Hematopoietic multipotent progenitor cell treated with erythropoietin and hydrocortisone succinate and interleukin-3 and kit ligand, for 8 days (in vitro differentiated cells): ENCODE results near the gene C18orf63.

Source experiments
- DNase-seq: peaks from one replicate; pipeline ENCODE4 v3.0.0-alpha.2; 2015

C18orf63 gene

DNA sequence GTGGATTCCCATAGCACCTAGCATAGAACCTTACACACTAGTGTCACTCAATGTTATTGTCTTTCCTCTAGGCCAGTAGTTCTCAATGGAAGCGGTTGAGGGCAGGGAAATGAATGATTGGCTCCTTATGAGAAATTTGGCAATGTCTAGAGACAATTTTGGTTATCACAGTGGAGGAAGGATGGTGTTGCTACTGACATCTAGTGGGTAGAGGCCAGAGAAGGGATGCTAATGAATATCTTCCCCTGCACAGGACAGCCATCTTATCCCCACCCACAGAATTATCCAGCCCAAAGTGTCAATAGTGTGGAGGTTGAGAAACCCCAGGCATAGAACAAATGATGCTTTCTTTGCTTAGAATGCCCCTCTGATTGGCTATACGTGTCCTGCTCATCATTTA, 15.8 kb downstream of the C18orf63 start:
- DNase-seq, result peak; percentile 81

DNA sequence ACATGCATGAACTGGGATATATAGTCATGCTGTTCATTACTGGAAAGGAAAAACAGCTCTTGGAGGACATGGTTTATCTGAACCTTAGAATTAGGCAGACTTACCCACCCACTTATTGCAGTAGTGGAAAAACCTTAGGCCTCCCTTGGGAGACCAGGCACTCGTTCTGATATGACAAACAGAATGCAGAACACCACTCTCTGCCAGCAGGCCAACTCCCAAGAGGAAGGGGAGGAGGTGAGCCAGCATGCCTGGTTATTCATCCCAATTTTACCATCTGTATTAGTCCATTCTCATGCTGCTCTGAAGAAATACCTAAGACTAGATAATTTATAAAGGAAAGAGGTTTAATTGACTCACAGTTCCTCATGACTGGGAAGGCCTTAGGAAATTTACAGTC, 17.5 kb downstream of the C18orf63 start:
- no peak for DNase-seq

DNA sequence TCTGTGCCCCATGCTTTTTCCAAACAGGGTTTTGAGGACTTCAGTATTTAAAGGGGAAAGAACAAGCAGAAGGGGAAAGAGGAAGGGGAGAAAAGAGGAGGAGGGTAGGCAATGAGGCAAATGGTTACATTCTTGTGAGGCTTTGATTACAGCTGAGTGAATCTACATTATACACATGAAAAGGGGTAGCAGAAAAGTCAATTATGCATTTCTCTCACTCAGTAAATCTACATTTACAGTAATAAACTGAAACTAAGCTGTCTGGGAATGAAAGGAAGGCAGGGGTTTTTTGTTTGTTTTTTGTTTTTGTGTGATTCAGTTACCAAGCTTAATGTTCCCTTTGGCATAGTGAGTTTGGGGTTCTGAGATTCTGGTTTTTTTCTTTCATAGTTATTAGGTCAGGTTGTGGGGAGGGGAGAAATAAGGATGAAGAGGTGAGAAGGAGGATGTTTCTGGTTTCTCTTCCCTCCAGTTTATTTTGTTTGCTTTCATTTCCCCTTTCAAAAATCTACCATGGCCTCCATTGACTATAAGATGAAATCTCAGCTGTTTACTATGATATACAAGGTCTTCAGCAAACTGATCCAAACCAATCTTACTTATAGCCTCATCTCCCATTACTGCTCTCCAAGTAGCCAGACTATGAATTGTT, 18.7 kb downstream of the C18orf63 start:
- DNase-seq, result no peak

DNA sequence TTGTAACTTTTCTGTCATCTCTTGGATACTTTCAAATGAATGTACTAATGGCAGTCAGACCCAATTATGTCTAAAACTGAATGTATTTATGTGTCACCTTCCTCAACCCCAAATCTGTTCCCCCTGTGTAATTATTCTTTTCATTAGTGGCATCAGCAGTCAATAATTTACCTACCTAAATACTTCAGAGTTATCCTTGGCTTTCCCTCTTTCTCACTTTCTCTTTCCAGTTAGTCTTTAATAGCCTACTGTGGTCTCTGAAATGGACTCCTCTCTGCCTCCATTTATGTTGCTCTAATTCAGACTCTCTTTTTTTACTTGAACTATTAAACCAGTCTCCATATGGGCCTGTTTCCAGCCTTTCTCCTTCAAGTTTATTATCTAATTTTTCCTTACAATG, 21.0 kb downstream of the C18orf63 start:
- DNase-seq, result no peak

DNA sequence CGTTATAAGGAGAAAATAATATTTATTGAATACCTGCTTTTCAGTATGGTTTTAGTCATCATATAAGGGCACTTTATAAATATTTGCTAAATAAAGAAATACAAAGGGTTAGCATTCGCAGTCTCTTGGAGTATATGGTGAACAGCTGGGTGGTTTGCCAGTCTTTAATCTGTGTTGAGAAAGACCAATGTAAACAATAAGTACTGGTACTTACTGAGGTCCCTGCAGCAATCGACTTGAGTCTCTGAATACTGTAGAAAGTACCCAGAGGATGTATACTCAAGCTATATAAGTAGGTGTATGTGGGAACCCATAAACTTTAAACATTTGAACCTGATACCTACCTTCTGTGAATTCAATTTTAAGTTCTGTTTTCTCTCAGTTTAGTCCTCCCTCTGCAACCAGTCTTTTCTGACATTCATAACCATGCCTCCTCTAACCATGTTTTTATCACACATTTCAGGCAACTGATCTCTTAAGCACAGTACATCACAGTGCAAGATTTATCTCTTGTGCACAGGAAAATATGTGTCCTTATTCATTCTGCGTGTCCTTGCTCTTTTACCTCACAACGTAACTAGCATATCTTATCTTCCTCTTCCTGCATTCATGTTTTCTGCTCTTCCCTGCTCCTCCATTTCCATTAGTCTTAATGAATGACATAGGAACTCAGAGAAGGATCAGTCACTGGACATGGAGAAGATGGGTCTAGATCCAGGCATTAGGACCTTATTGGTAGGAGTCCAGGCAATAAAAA, 21.7 kb downstream of the C18orf63 start:
- peak; percentile 82 for DNase-seq

GRCh38 chr18:74337912-74338309, 22.3 kb downstream of the C18orf63 start:
- no peak for DNase-seq

GRCh38 chr18:74342416-74343043, 26.9 kb downstream of the C18orf63 start:
- peak; percentile 86 for DNase-seq

DNA sequence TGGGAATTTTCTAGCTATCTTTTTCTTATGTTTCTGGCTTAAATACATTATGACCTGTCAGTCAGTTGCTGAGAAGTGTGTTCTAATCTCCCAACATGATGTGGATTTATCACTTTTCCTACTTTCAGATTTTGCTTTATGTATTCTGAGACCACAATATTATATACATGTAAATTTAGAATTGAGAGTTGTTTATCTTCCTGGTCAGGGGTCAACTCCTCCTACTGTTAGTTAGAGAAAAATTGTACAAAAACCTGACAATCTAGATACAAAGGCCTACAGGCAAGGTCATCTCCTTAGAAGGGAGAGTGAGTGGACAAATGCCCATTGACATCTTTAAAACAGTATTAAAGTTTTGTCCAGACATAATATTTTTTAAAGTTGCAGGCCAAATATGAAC, 30.6 kb downstream of the C18orf63 start:
- DNase-seq, result no peak

GRCh38 chr18:74348581-74348980, 32.9 kb downstream of the C18orf63 start:
- no peak for DNase-seq

- no peak for DNase-seq
Measured at GRCh38 chr18:74351354-74351753, 35.7 kb downstream of the C18orf63 start.

GRCh38 chr18:74353169-74353775, 37.6 kb downstream of the C18orf63 start:
- peak; percentile 60 for DNase-seq

GRCh38 chr18:74356959-74357358, 41.3 kb downstream of the C18orf63 start:
- DNase-seq, result no peak

DNA sequence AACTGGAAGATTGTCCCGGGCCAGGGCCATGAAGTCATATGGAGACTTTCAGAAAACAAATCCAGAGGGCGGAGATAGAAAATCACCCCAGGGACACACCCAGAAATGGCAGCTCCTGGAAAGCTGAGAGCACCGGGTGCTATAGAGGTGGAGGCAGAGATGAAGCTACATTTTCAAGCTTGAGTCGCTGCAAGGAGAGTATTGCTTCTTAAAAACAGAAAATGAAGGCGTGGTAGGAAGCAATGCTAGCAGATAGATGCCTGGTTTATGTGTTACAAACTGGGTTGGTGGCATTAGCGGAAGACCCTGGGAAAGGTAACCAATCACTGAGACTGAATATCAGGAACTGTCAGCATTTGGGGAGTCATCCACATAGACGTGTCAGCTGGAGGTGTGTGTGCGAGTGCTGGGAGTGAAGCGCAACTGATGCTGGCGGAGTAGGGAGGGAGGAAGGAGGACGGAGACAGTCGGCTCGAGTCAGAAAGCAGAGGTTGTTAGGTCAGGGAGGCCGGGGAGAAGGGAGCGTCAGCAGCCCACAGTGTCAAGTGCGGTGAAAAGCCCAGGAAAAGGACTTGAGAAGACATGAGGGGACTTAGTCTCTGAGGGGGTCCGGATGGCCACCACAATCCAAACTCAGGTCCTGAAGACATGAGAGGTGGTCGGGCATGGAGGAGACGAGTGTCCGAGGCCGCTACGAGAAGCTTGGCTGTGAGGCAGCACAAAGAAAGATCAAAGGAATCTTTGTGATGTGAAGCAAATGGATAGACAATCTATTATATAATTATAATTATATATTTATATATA, 45.4 kb downstream of the C18orf63 start:
- DNase-seq, result no peak

GRCh38 chr18:74367905-74368304, 52.3 kb downstream of the C18orf63 start:
- DNase-seq, result no peak

DNA sequence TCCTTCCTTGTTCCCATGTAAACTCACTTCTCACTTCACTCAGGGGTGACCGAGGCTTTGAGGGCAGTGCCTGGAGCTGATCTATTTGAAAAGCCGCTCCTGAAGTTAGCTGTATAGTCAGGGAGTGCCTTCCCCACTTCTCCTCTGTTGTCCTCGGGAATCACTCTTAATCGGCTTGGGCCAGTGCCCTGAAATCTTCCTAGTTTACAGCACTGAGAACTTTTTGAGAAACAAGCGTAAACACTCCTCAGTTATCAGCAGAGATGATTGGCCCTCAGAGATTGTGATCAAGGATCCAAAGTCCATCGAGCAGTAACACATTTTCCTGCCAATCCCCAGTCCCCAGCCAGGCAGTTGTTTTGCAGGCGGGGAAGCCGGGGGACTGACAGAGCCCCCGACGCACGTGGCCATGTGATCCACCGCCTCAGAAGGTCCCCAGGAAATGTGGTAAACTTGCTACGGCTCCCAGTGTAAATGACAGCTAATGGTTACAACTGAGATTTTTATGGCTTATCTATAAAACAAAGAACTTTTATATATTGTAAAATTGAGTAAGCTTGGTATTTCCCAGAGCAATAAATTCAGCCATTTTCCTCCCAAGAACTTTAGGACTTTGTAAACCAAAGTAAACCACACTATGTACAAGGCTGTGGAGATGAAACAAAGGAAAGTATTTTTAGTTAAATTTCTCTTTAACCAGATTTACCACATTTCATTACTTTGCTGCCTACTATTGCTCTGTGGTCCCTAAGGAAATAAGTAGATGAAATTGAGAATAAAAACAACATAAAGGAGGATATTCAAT, 53.5 kb downstream of the C18orf63 start:
- no peak for DNase-seq

DNA sequence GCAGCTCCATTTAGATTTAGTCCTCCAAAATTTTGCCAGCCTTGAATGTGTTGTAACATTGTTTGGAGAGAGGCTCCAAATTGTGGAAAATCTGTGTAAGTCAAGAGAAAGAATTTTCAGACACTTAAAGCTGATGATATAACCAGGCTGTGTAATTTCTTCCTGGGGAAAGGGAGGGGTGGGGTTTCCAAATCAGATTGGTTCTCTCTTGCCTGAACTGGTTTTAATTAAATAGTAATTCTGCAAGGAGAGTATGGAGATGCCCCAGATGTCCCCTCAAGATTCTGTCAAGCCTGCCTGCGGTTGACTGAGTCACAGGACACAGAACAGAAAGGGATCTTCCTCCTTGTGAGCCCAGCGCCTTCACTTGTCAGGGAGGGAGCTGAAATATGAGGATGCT, 54.5 kb downstream of the C18orf63 start:
- no peak for DNase-seq

GRCh38 chr18:74373428-74373827, 57.8 kb downstream of the C18orf63 start:
- no peak for DNase-seq

DNA sequence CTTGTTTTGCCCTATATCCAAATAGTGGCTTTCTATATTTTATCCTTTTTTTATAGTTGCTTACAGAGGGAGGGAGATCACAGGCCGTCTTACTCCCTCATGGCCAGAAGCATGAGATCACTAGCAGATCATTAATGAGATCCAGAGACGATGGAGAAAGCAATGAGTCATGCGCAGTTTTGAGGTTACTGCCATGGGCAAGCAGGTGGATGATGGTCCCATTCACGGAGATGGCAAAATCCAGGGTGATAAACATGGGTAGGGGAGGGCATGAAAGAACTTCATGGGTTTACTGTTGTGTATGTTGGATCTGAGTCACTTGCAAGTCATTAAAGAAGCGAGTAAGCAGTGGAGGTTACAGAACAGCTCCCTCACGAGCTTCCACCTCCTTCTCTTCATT, 60.4 kb downstream of the C18orf63 start:
- no peak for DNase-seq

DNA sequence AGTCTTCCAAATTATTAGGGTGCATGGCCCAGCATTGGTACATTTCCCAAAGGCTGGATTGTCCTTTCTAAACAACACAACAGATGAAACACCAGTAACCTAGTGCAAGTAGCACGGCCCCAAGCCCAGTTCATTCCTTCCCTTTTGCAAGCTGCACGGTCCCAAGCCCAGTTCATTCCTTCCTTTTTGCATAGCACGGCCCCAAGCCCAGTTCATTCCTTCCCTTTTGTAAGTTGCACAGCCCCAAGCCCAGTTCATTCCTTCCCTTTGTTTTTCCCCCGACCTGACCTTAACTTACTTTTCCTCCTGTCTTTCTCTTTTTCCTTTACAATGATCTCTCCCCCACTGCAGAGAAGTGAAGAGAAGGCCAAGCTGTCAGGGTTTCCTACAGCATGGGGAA, 60.9 kb downstream of the C18orf63 start:
- no peak for DNase-seq

DNA sequence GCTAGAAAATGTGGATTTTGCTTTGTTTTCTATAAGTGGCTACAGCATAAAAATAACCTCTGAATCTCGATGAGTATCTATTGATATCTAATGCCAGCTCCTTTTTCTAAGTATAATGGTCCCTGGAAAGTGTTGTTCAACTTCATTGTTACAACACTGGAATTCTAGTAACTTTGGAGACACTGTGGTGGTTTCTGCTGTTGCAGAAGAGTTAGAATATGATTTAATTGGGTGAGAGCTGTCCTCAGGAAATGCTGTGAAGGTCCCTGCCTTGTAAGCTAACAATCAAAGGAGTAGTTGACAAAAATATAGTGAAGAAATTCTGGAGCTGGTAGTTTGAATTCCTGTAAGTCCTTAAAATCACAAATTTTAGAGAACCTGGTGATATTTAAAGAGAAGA, 62.1 kb downstream of the C18orf63 start:
- DNase-seq, result no peak

- DNase-seq, result no peak
Measured at GRCh38 chr18:74378179-74378682, 62.6 kb downstream of the C18orf63 start.

GRCh38 chr18:74380916-74381315, 65.3 kb downstream of the C18orf63 start:
- DNase-seq, result no peak
